ENCODE data around the gene SLC9A4. TPM values are rescaled to one million over a fixed set of nuclear protein-coding genes. Genes with fewer than 3 reads are reported as not detected.

SLC9A4 gene
- total and polyA plus RNA-seq, 2 donors (not counting 1 experiment from before 2014, with no cell fraction given) = not detected

GRCh38 chr2:102474785-102475184 lies 1.8 kb downstream of the SLC9A4 start:
- Histone ChIP-seq H3K27ac (ENCODE audit: insufficient read depth, low read length) (no peak overlapping the region), H2AFZ (ENCODE audit: low read length) (no peak overlapping the region), H3K79me2 (ENCODE audit: control insufficient read depth, insufficient read depth, low read length) (no peaks in the 10 kb centered on the region), H3K4me1 (ENCODE audit: control insufficient read depth, extremely low read depth, insufficient read depth, low read length) (no peaks in the 10 kb centered on the region), H3K27me3 (ENCODE audit: control insufficient read depth, insufficient read depth, low read length) (peaks cover 2% of the 10 kb centered on the region), H3K9me3 (ENCODE audit: control insufficient read depth, insufficient read depth, low read depth, low read length) (no peaks in the 10 kb centered on the region), H3K4me2 (ENCODE audit: extremely low read depth, insufficient read depth, low read length) (no peak overlapping the region), H4K20me1 (ENCODE audit: control insufficient read depth, extremely low read depth, insufficient read depth, low read length) (no peaks in the 10 kb centered on the region), H3K4me3 (replicated peaks in 1 of 4; ENCODE audit: control extremely low read depth in 1 of 4, insufficient read depth in 1 of 4, low read depth in 3 of 4, low read length in 4 of 4) (no peak overlapping the region), H3K9ac (ENCODE audit: insufficient read depth, low read length) (no peak overlapping the region), H3K36me3 (ENCODE audit: control insufficient read depth, insufficient read depth, low read length) (no peaks in the 10 kb centered on the region)
- DNase-seq (ENCODE audit: low read depth in 2 of 2) = no peak
- no peak for TF ChIP-seq CTCF (conservative IDR thresholded peaks at IDR 0.05 in 1 of 2, IDR thresholded peaks at IDR 0.05 in 1 of 2; ENCODE audit: low read depth in 1 of 2, low read length in 2 of 2)
- TF ChIP-seq EZH2 (IDR thresholded peaks at IDR 0.05; ENCODE audit: low read length, missing control alignments) = no peak

- Histone ChIP-seq H4K20me1 (ENCODE audit: control insufficient read depth, extremely low read depth, insufficient read depth, low read length) (no peaks in the 10 kb centered on the region), H2AFZ (ENCODE audit: low read length) (no peak overlapping the region)
- no peak for DNase-seq (ENCODE audit: low read depth in 2 of 2)
Observed at GRCh38 chr2:102478686-102479470, 5.9 kb downstream of the SLC9A4 start.

GRCh38 chr2:102480285-102481195 lies 7.5 kb downstream of the SLC9A4 start:
- no peak overlapping the region for H2AFZ ChIP-seq (ENCODE audit: low read length)
- no peak overlapping the region for H3K4me2 ChIP-seq (ENCODE audit: extremely low read depth, insufficient read depth, low read length)
- no peaks in the 10 kb centered on the region for H3K36me3 ChIP-seq (ENCODE audit: control insufficient read depth, insufficient read depth, low read length)
- no peak overlapping the region for H3K9ac ChIP-seq (ENCODE audit: insufficient read depth, low read length)
- H3K4me3 ChIP-seq (replicated peaks in 1 of 4; ENCODE audit: control extremely low read depth in 1 of 4, insufficient read depth in 1 of 4, low read depth in 3 of 4, low read length in 4 of 4) = no peak overlapping the region
- no peaks in the 10 kb centered on the region for H3K4me1 ChIP-seq (ENCODE audit: control insufficient read depth, extremely low read depth, insufficient read depth, low read length)
- peak in 1 of 2 donors; percentile 47 for DNase-seq (ENCODE audit: low read depth in 2 of 2)
- no peaks in the 10 kb centered on the region for H3K9me3 ChIP-seq (ENCODE audit: control insufficient read depth, insufficient read depth, low read depth, low read length)
- no peaks in the 10 kb centered on the region for H4K20me1 ChIP-seq (ENCODE audit: control insufficient read depth, extremely low read depth, insufficient read depth, low read length)
- H3K79me2 ChIP-seq (ENCODE audit: control insufficient read depth, insufficient read depth, low read length) = no peaks in the 10 kb centered on the region
- peaks cover 2% of the 10 kb centered on the region for H3K27me3 ChIP-seq (ENCODE audit: control insufficient read depth, insufficient read depth, low read length)
- no peak for TF ChIP-seq CTCF (conservative IDR thresholded peaks at IDR 0.05 in 1 of 2, IDR thresholded peaks at IDR 0.05 in 1 of 2; ENCODE audit: low read depth in 1 of 2, low read length in 2 of 2)
- TF ChIP-seq EZH2 (IDR thresholded peaks at IDR 0.05; ENCODE audit: low read length, missing control alignments) = no peak
- no peak overlapping the region for H3K27ac ChIP-seq (ENCODE audit: insufficient read depth, low read length)

More at GRCh38 chr2:102478686-102479470, 5.9 kb downstream of the SLC9A4 start:
- Histone ChIP-seq H3K9me3 (ENCODE audit: control insufficient read depth, insufficient read depth, low read depth, low read length) (no peaks in the 10 kb centered on the region), H3K9ac (ENCODE audit: insufficient read depth, low read length) (no peak overlapping the region), H3K27me3 (ENCODE audit: control insufficient read depth, insufficient read depth, low read length) (peaks cover 2% of the 10 kb centered on the region), H3K4me2 (ENCODE audit: extremely low read depth, insufficient read depth, low read length) (no peak overlapping the region), H3K79me2 (ENCODE audit: control insufficient read depth, insufficient read depth, low read length) (no peaks in the 10 kb centered on the region), H3K4me1 (ENCODE audit: control insufficient read depth, extremely low read depth, insufficient read depth, low read length) (no peaks in the 10 kb centered on the region), H3K4me3 (replicated peaks in 1 of 4; ENCODE audit: control extremely low read depth in 1 of 4, insufficient read depth in 1 of 4, low read depth in 3 of 4, low read length in 4 of 4) (no peak overlapping the region), H3K27ac (ENCODE audit: insufficient read depth, low read length) (no peak overlapping the region), H3K36me3 (ENCODE audit: control insufficient read depth, insufficient read depth, low read length) (no peaks in the 10 kb centered on the region)
- TF ChIP-seq EZH2 (IDR thresholded peaks at IDR 0.05; ENCODE audit: low read length, missing control alignments) = no peak

All from fibroblast of lung (primary cell).